Activated CD4-positive, CD25-positive, alpha-beta regulatory T cell treated with anti-CD3 and anti-CD28 coated beads, Interleukin-2, amount 50 U/mL, for 24 hours (primary cell): ENCODE data around the gene CHST10.
"Not testable (repeated sequence)": the region's sequence is repeated elsewhere in the genome, so short reads cannot be mapped to it uniquely, and the experiment has no call there.

Source experiments
- ATAC-seq, 2 donors: fragments of 150-1000 bp; cut with Tn5 transposase; one replicate each; pipeline ENCODE4 v1.10.0; 2021; ENCODE audit warnings: mild to moderate bottlenecking in 1 of 2, moderate library complexity in 1 of 2

The CHST10 gene

DNA sequence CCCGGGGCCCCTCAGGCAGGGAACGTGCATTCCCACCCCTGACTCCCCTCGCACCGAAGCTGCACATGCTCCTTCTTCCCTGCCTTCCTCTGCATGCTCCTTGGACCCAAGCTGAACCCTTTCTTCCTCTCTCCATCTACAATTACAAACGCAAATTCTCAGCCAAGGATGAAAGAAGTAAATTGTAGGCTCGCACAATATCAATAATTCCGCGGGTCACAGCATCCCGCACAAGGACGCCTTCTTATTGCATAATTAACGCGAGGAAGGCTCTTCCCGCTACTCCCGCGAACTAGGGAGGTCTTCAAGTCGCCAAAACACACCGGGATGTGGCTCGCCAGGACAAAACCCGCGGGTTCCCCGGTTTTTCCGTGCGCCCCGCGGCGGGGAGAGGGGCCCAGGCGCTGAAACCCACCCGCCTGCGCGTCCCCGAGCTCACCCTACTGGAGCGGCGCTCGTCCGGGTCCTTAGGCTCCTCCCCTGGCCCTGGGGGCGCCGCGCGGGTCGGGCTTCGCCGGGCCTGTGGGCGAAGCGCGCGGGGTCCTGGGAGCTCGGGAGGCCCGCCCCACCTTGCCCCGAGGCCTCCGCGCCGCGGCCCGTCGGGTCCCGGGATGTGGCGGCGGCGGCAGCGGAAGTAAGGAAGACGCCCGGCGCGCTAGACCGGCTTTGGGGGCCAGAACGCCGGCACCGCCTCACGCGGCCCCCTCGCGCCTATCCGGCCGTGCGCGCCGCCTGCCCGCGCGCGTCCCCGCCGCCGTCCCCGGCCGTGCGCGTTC, at the start of gene CHST10:
TSS of gene CHST10 (minus strand) at position 734 of the 776 bp plus-strand sequence. CDS start 10,993 bp downstream, outside the sequence.
- ATAC-seq: peak; percentile 81 to 83

- no peak for ATAC-seq
Observed at GRCh38 chr2:100460904-100461530, 43.5 kb upstream of the CHST10 start.

- not testable (repeated sequence) for ATAC-seq
Observed at GRCh38 chr2:100456357-100456756, 38.9 kb upstream of the CHST10 start.

DNA sequence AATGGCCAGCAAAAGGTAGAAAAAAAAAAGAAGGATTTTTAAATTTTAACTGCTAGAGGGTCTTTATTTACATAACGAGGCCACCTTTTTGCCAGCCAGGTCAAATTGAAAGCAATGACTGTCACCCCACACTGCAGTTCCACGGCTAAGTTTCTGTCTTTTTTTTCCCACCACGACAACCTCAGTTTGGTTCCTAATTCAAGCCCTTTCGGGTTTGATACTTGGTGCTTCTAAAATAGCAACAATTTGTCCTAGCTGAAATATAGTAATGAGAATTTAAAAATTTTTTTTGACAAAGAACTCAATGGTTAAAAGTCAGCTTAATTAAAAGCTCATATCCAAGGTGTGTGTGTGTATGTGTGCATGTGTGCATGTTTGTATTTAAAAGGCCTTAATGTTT, 36.4 kb upstream of the CHST10 start:
- no peak for ATAC-seq

DNA sequence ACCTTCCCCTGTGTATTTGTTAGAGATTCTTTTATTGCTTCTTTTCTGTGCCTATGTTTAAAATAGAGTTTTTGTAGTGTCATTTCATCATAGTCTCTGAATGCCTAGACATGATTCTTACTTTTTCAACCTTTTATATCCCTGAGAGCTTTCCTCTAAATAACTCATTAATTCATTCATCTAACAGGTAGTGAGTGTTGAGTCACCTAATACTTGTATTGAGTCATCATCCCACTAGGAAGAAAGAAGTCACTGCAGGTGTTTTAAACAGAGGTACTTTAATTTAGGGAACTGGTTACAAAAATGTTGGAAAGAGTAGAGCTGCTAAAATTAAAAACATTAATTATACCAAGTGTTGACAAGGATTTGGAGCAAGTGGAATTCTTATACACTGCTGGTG, 34.3 kb upstream of the CHST10 start:
- no peak for ATAC-seq

DNA sequence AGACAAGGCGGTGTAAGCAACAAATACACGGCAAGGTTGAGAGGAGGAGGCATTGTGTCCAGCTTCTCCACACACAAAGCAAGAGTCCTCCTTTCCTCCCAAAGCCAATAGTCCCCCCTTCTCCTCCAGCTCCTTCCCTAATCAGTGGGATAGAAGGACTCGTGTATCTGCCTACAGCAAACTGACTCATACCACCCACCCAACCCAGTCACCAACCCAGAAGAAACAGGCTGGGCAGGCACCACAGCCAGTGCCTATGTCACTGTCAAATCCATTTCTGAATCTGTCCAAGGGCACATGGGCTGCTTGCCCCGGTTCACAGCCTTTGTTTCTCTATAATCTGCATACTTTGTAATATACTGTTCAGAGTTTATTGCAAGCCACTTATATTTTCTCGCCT, 33.6 kb upstream of the CHST10 start:
- no peak for ATAC-seq

DNA sequence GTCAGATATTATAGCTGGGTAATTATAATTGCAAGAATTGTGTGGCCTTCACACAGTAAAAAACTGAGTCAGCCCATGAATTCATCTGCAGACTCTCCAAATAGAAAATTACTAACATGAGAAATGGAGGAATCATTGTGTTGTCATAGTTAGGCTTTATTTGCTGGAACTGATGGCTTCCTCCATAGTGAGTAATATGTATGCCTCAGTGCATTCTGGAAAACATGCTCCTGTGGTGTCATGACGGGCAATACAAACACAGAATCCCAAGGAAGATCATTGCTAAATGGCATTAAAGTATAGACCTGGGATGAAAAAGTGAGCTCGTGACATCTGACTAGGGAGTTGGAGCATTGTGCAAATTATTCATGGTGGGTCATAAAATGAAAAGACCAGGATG, 29.2 kb upstream of the CHST10 start:
- ATAC-seq: no peak

- no peak for ATAC-seq
Observed at GRCh38 chr2:100437751-100438150, 20.3 kb upstream of the CHST10 start.

GRCh38 chr2:100429726-100430125, 12.3 kb upstream of the CHST10 start:
- ATAC-seq: no peak

GRCh38 chr2:100427627-100428258, 10.3 kb upstream of the CHST10 start:
- ATAC-seq: peak in 1 of 2 donors; percentile 30

DNA sequence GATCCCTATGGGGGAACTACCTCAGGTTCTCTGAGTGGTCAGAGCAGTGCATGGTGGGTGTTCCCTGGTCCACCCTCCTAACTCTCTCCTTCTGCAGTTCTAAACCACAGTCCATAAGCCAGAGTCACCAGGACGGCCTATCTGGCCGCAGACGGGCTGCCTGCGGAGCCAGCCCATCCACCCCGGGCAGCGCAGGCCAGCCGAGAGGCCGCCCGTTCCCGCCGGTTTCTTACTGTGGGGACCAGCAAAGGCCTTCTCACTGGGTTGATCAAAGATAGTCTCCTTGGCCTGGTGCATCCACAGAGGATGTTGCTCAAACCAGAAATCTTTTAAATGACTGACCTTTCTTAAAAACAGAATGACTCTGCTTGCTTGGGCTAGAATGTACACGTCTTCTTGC, 9.6 kb upstream of the CHST10 start:
- no peak for ATAC-seq

- no peak for ATAC-seq
Observed at GRCh38 chr2:100426384-100426720, 8.9 kb upstream of the CHST10 start.

DNA sequence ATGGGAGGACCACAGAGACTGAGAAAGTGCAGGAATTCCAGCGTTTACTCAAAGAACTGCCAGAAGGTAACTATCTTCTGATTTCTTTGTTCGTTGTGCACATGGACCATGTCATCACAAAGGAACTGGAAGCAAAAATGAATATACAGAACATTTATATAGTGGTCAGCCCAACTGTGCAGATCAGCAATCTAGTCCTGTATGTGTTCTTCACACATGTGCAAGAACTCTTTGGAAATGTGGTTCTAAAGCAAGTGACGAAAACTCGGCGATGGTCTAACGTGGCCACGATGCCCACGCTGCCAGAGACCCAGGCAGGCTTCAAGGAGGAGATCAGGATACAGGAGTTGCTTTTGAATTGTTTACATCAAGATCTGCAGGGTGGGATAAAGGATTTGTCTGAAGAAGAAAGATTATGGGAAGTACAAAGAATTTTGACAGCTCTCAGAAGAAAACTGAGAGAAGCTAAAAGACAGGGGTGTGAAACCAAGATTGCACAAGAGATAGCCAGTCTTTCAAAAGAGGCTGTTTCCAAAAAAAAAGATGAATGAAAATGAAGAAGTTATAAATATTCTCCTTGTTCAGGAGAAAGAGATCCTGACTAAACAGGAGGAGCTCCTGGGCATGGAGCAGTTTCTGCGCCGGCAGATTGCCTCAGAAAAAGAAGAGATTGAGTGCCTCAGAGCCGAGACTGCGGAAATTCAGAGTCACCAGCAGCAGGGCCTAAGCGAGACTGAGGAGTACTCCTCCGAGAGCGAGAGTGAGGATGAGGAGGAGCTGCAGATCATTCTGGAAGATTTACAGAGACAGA, 8.3 kb upstream of the CHST10 start:
- ATAC-seq: no peak

- ATAC-seq: no peak
Observed at GRCh38 chr2:100425107-100425506, 7.6 kb upstream of the CHST10 start.

DNA sequence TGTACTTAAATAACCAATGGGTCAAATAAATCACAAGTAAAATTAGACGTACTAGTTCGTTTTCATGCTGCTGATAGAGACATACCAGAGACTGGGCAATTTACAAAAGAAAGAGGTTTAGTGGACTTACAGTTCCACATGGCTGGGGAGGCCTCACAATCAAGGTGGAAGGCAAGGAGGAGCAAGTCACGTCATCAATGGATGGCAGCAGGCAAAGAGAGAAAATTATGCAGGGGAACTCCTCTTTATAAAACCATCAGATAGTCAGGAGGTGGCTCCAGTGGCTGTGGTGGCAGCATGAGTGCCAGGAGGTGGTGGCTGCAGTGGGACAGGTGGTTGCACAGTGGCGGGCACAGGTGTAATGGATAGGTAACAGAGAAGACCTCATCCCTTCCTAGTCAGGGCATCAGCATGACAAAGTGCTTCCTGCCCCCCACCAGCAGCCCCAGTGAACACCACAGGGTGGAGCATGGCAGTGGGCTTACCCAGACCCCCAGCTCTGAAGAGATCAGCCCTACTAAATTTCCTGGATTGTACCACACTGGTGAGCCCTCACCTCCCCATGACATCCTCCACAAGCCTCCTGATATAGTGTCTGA, 6.9 kb upstream of the CHST10 start:
- no peak for ATAC-seq

DNA sequence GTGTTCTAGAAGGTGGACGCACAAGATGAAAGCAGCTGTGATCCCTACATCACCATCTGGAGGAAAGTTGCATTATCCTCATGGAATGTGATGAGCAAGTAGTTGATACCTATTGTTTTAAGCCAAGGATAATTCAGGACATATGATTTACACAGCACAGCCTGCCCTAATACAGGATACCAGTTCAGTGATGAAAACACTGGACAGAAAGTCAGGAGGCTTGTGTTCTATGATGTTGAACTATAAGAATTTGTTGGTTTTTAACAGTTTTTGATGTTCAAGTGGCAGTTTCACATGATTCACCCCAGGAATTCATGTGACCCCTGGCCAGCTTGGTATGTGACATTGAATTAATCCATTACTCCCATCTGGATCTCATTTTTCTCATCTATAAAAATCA, 6.2 kb upstream of the CHST10 start:
- no peak for ATAC-seq

DNA sequence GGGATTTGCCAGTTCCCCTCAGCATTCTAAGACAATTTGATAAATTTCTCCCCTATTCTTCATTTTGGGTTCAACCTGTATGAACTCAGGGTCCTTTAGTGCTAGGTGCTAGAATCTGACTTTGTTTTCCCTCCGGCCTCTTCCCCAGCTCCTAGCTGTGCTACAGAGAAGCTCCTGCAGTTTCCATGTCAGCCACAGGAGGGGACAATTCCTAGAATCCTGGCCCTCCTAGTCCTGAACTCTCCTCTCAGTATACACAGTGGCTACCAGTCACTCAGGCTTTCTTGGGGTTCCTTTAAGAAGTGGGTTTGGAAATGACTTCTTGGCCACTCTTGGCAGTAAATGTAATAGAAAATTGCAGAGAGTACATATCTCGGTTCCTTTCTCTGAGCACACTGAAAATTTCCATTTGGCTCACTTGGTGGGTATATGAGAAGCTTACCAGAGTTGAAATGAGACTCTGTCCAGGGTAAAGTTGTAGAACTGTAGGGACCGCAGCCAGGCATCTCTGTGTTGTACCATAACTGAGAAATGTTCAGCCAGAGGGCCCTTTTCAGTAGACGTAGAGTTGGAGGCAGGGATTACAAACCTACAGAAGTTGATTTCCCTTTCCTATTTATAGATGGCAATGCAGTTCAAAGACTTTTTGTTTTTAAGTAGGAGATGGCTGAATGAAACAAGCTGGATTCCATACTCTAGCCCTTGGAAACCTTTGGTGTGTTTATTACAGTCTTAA, 5.0 kb upstream of the CHST10 start:
- no peak for ATAC-seq

- no peak for ATAC-seq
Observed at GRCh38 chr2:100419915-100420314, 2.4 kb upstream of the CHST10 start.

DNA sequence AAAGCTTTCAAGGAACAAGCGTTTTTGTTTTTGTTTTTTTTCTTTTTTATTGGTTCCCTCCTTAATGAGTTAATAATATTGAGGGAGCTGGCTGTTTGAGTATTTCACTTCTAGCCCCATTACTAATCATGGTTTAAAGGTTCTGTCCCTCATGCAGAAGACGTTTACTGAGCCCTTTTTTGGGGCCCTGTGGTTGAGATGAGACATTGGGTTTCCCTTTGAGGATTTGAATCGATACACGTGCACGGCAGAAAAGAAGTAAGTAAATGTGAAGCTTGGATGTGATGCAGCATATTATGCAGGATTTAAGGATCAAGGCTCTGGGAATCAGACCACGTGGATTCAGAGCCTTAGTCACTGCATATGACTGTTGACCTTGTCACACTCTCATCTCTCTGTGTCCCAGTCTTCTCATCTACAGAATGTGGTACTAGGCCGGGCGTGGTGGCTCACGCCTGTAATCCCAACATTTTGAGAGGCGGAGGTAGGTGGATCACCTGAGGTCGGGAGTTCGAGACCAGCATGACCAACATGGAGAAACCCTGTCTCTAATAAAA, 1.0 kb upstream of the CHST10 start:
- ATAC-seq: no peak

GRCh38 chr2:100417711-100418124, 250 bp upstream of the CHST10 start:
- no peak for ATAC-seq

DNA sequence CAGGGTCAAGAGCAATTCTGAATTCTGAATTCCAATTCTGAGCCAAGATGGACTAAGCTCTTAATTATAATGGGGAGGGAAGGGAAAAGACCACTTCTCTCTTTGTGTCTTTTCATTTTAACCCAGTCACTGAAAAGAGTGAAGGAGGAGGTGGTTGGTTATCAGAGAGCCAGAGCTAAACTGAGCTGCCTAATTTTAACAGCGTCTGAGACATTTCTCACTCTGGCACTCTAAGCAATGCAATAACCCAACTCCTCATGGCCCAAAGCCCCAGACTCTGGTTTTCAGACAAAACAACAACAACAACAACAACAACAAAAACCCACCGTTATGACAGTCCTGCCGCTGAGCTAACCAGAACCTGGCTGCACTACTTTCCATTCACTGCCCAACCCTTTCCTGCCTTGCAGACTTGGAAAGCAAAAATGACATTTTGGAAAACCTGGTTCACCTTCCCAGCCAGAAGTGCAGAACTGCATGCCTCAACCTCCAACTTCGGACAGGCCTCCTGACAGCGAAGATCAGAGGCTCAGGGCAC, 1.0 kb downstream of the CHST10 start:
- ATAC-seq: no peak
